ENCODE measurements around the gene GJC2.

Gene GJC2

GRCh38 chr1:228106800-228107054 is 43.0 kb upstream of the GJC2 start:
- TF ChIP-seq RAD21 (IDR thresholded peaks at IDR 0.05; ENCODE audit: low read depth) (no peak), EGR1 (IDR thresholded peaks at IDR 0.05) (no peak), YY1 (IDR thresholded peaks at IDR 0.05; ENCODE audit: low read depth) (no peak), USF1 (IDR thresholded peaks at IDR 0.05) (no peak), TAF1 (IDR thresholded peaks at IDR 0.05; ENCODE audit: low read depth) (no peak)

- TF ChIP-seq MAX (IDR thresholded peaks at IDR 0.05) (no peak), YY1 (IDR thresholded peaks at IDR 0.05; ENCODE audit: low read depth) (no peak), NFIC (IDR thresholded peaks at IDR 0.05) (no peak), CEBPB (IDR thresholded peaks at IDR 0.05) (no peak), REST (IDR thresholded peaks at IDR 0.05; ENCODE audit: low read depth) (no peak), FOXM1 (IDR thresholded peaks at IDR 0.05; ENCODE audit: borderline replicate concordance, low read depth) (no peak), CREB1 (IDR thresholded peaks at IDR 0.05; ENCODE audit: low read depth) (no peak)
These were observed 42.1 kb upstream of the GJC2 start for GRCh38 chr1:228107636-228108035.

GRCh38 chr1:228108055-228108690 is 41.6 kb upstream of the GJC2 start:
- TF ChIP-seq REST (IDR thresholded peaks at IDR 0.05; ENCODE audit: low read depth) (no peak), NFIC (IDR thresholded peaks at IDR 0.05) (no peak), TCF12 (IDR thresholded peaks at IDR 0.05; ENCODE audit: low read depth) (no peak), CREB1 (IDR thresholded peaks at IDR 0.05; ENCODE audit: low read depth) (no peak), CEBPB (IDR thresholded peaks at IDR 0.05) (no peak), MAX (IDR thresholded peaks at IDR 0.05) (no peak), EGR1 (IDR thresholded peaks at IDR 0.05) (no peak), EP300 (IDR thresholded peaks at IDR 0.05; ENCODE audit: borderline replicate concordance) (no peak), TAF1 (IDR thresholded peaks at IDR 0.05; ENCODE audit: low read depth) (no peak), RAD21 (IDR thresholded peaks at IDR 0.05; ENCODE audit: low read depth) (no peak), USF1 (IDR thresholded peaks at IDR 0.05) (no peak), ZBTB7A (IDR thresholded peaks at IDR 0.05; ENCODE audit: low read depth) (no peak)

GRCh38 chr1:228108742-228109072 is 41.0 kb upstream of the GJC2 start:
- TF ChIP-seq YY1 (IDR thresholded peaks at IDR 0.05; ENCODE audit: low read depth) (no peak), USF1 (IDR thresholded peaks at IDR 0.05) (no peak), MAX (IDR thresholded peaks at IDR 0.05) (no peak), ZBTB7A (IDR thresholded peaks at IDR 0.05; ENCODE audit: low read depth) (no peak), REST (IDR thresholded peaks at IDR 0.05; ENCODE audit: low read depth) (no peak), CEBPB (IDR thresholded peaks at IDR 0.05) (no peak), RAD21 (IDR thresholded peaks at IDR 0.05; ENCODE audit: low read depth) (no peak), TAF1 (IDR thresholded peaks at IDR 0.05; ENCODE audit: low read depth) (no peak), NFIC (IDR thresholded peaks at IDR 0.05) (no peak), CREB1 (IDR thresholded peaks at IDR 0.05; ENCODE audit: low read depth) (no peak), EP300 (IDR thresholded peaks at IDR 0.05; ENCODE audit: borderline replicate concordance) (no peak), EGR1 (IDR thresholded peaks at IDR 0.05) (no peak), TCF12 (IDR thresholded peaks at IDR 0.05; ENCODE audit: low read depth) (no peak), FOXM1 (IDR thresholded peaks at IDR 0.05; ENCODE audit: borderline replicate concordance, low read depth) (no peak)
